ENCODE measurements around the gene COQ9. TPM values are rescaled to one million over a fixed set of nuclear protein-coding genes. Genes with fewer than 3 reads are reported as not detected.

The COQ9 gene
- total and polyA plus RNA-seq, 2 of the 4 experiments (the other 2 are of a cell fraction) = 57.9 to 58.5 TPM

DNA sequence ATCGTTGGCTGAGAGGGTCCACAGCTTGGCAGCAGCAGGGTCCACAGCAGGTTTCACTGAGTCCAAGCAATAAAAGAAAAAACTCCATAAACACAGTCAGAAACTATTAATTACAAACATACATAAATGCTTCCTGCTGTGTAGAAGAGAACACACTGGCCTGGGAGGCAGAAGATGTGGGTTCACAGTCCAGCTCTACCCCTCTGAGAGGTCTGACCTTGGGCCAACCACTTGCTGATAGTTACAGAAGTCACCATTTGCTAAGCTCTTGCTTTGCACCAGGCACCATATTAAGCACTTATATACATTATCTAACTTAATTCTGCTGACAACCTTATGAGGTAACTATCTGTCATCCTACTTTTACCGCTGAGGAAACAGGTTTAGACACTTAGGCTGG lies 14.8 kb upstream of the COQ9 start:
- Histone ChIP-seq H4K5ac (ENCODE audit: low read depth, low read length) (no peak overlapping the region), H2BK15ac (ENCODE audit: low read depth, low read length) (no peak overlapping the region), H3K9me3 (ENCODE audit: control insufficient read depth, insufficient read depth, low read length) (no peaks in the 10 kb centered on the region), H2AK5ac (ENCODE audit: low read depth, low read length) (no peak overlapping the region), H4K91ac (ENCODE audit: insufficient read depth, low read depth, low read length) (no peak overlapping the region), H3K23ac (ENCODE audit: low read depth, low read length) (no peak overlapping the region), H2BK5ac (ENCODE audit: low read depth, low read length, poor library complexity, severe bottlenecking) (no peak overlapping the region), H2BK120ac (ENCODE audit: low read depth, low read length) (no peak overlapping the region), H3K4ac (ENCODE audit: low read depth, low read length) (no peak overlapping the region), H2BK20ac (ENCODE audit: low read depth, low read length) (no peak overlapping the region), H3K79me1 (ENCODE audit: low read depth in 1 of 2, low read length in 2 of 2) (0 out of 4 replicates have a peak, but pooled peaks cover 0 to 3% of the 10 kb centered on the region in 2 experiments), H3K18ac (ENCODE audit: low read depth, low read length) (no peak overlapping the region), H3K9me1 (ENCODE audit: insufficient read depth, low read length) (no peaks in the 10 kb centered on the region), H3K9ac (ENCODE audit: low read depth, low read length) (no peak overlapping the region), H4K8ac (ENCODE audit: low read depth in 2 of 2, low read length in 2 of 2) (no peak overlapping the region), H4K20me1 (ENCODE audit: insufficient read depth, low read length) (no peaks in the 10 kb centered on the region), H3K4me1 (ENCODE audit: control insufficient read depth, insufficient read depth, low read length) (no peaks in the 10 kb centered on the region; the same call in 1 of the 2 replicates), H3K56ac (ENCODE audit: extremely low read depth, insufficient read depth, low read length) (no peak overlapping the region), H3K27ac (ENCODE audit: insufficient read depth, low read length) (no peak overlapping the region), H3K27me3 (ENCODE audit: control insufficient read depth, insufficient read depth, low read length) (no peaks in the 10 kb centered on the region), H3K36me3 (ENCODE audit: control insufficient read depth, insufficient read depth, low read length) (peaks cover 55% of the 10 kb centered on the region), H2AFZ (replicated peaks; ENCODE audit: low read length, poor library complexity) (no peak overlapping the region), H2AK9ac (replicated peaks; ENCODE audit: low read depth, low read length, poor library complexity) (no peak overlapping the region), H3K14ac (replicated peaks; ENCODE audit: low read depth, low read length) (no peak overlapping the region), H3K4me3 (ENCODE audit: insufficient read depth, low read depth, low read length) (no peak overlapping the region), H3K4me2 (ENCODE audit: low read depth, low read length) (no peak overlapping the region)
- in situ Hi-C loops (cut with MboI; ENCODE audit: low sequenced_read_pairs) (no loop called here), dilution Hi-C loops (cut with HindIII; ENCODE audit: low sequenced_read_pairs, unreplicated experiment) (no loop called here), intact Hi-C loops (cut with micrococcal nuclease) (no loop called here)
- no TSS peak for BruUV-seq (replicated peaks)
- ATAC-seq (ENCODE audit: low read depth) (no peak), DNase-seq (no peak)
- TF ChIP-seq RAD21 (IDR thresholded peaks at IDR 0.05; ENCODE audit: low read length) (no peak), MAFK (IDR thresholded peaks at IDR 0.05; ENCODE audit: low read depth, low read length) (no peak), MXI1 (IDR thresholded peaks at IDR 0.05; ENCODE audit: borderline replicate concordance, low read depth, low read length) (no peak), CHD1 (IDR thresholded peaks at IDR 0.05; ENCODE audit: low read depth, low read length) (no peak), MAZ (IDR thresholded peaks at IDR 0.05; ENCODE audit: borderline replicate concordance, low read depth, low read length) (no peak), CEBPB (IDR thresholded peaks at IDR 0.05; ENCODE audit: low read depth, low read length) (no peak), BHLHE40 (IDR thresholded peaks at IDR 0.05; ENCODE audit: low read depth, low read length) (no peak), RFX5 (IDR thresholded peaks at IDR 0.05; ENCODE audit: low read depth, low read length) (no peak), RCOR1 (IDR thresholded peaks at IDR 0.05; ENCODE audit: insufficient replicate concordance, low read length) (no peak), FOS (IDR thresholded peaks at IDR 0.05; ENCODE audit: low read depth, low read length) (no peak), SMC3 (IDR thresholded peaks at IDR 0.05; ENCODE audit: low read depth, low read length) (no peak), NFE2L2 (IDR thresholded peaks at IDR 0.05; ENCODE audit: low read depth, low read length) (no peak), POLR2A (IDR thresholded peaks at IDR 0.05; ENCODE audit: low read depth, low read length) (no peak)
- TF ChIP-seq, protein P1, sequence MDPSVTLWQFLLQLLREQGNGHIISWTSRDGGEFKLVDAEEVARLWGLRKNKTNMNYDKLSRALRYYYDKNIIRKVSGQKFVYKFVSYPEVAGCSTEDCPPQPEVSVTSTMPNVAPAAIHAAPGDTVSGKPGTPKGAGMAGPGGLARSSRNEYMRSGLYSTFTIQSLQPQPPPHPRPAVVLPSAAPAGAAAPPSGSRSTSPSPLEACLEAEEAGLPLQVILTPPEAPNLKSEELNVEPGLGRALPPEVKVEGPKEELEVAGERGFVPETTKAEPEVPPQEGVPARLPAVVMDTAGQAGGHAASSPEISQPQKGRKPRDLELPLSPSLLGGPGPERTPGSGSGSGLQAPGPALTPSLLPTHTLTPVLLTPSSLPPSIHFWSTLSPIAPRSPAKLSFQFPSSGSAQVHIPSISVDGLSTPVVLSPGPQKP (IDR thresholded peaks at IDR 0.05; ENCODE audit: borderline replicate concordance, low read depth, low read length) = no peak
- TF ChIP-seq, protein P2, sequence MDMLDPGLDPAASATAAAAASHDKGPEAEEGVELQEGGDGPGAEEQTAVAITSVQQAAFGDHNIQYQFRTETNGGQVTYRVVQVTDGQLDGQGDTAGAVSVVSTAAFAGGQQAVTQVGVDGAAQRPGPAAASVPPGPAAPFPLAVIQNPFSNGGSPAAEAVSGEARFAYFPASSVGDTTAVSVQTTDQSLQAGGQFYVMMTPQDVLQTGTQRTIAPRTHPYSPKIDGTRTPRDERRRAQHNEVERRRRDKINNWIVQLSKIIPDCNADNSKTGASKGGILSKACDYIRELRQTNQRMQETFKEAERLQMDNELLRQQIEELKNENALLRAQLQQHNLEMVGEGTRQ (IDR thresholded peaks at IDR 0.05; ENCODE audit: low read depth, low read length) = no peak
- TF ChIP-seq, protein P3, sequence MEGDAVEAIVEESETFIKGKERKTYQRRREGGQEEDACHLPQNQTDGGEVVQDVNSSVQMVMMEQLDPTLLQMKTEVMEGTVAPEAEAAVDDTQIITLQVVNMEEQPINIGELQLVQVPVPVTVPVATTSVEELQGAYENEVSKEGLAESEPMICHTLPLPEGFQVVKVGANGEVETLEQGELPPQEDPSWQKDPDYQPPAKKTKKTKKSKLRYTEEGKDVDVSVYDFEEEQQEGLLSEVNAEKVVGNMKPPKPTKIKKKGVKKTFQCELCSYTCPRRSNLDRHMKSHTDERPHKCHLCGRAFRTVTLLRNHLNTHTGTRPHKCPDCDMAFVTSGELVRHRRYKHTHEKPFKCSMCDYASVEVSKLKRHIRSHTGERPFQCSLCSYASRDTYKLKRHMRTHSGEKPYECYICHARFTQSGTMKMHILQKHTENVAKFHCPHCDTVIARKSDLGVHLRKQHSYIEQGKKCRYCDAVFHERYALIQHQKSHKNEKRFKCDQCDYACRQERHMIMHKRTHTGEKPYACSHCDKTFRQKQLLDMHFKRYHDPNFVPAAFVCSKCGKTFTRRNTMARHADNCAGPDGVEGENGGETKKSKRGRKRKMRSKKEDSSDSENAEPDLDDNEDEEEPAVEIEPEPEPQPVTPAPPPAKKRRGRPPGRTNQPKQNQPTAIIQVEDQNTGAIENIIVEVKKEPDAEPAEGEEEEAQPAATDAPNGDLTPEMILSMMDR (conservative IDR thresholded peaks at IDR 0.05; ENCODE audit: low read depth, low read length) = no peak
- no CpG with 5 or more reads among the region's 2 CpGs for WGBS, 2 experiments (ENCODE audit: extremely low coverage in 2 of 2, insufficient read length in 1 of 2)
- CTCF ChIA-PET = interaction anchor here (1.2 kb wide), 1 partner anchor 14 kb away, joined by 3 read pairs; no protein-coding TSS in a partner anchor
- POLR2A ChIA-PET (ENCODE audit: unreplicated experiment) = no interaction called here
